COLO668 (cell line): ENCODE data around the gene TMEM201.
"Not testable (repeated sequence)": the region's sequence is repeated elsewhere in the genome, so short reads cannot be mapped to it uniquely, and the experiment has no call there.

ENCODE experiments used
- DNase-seq: peaks from one replicate; lab custom pipeline; 2025; ENCODE audit not compliant: unreplicated experiment; lab: John Stamatoyannopoulos, UW

TMEM201 gene

GRCh38 chr1:9615316-9616063, 26.8 kb downstream of the TMEM201 start:
- peak; percentile 48 for DNase-seq

- DNase-seq: no peak
Observed at GRCh38 chr1:9618909-9619679, 30.4 kb downstream of the TMEM201 start.

- no peak for DNase-seq
Observed at GRCh38 chr1:9621032-9621431, 32.3 kb downstream of the TMEM201 start.

- DNase-seq: no peak
Observed at GRCh38 chr1:9624081-9624480, 35.4 kb downstream of the TMEM201 start.

GRCh38 chr1:9625030-9625429, 36.3 kb downstream of the TMEM201 start:
- not testable (repeated sequence) for DNase-seq

- no peak for DNase-seq
Observed at GRCh38 chr1:9626201-9626608, 37.5 kb downstream of the TMEM201 start.

- no peak for DNase-seq
Observed at GRCh38 chr1:9628541-9629444, 40.1 kb downstream of the TMEM201 start.

GRCh38 chr1:9629445-9630201, 40.9 kb downstream of the TMEM201 start:
- DNase-seq: no peak

GRCh38 chr1:9630331-9631111, 41.8 kb downstream of the TMEM201 start:
- DNase-seq: no peak

GRCh38 chr1:9631613-9632012, 42.9 kb downstream of the TMEM201 start:
- no peak for DNase-seq

- DNase-seq: no peak
Observed at GRCh38 chr1:9633493-9633892, 44.8 kb downstream of the TMEM201 start.

GRCh38 chr1:9634582-9634981, 45.9 kb downstream of the TMEM201 start:
- DNase-seq: no peak

GRCh38 chr1:9639227-9639626, 50.5 kb downstream of the TMEM201 start:
- DNase-seq: no peak

- DNase-seq: no peak
Observed at GRCh38 chr1:9643351-9644256, 54.9 kb downstream of the TMEM201 start.

- no peak for DNase-seq
Observed at GRCh38 chr1:9646037-9646436, 57.3 kb downstream of the TMEM201 start.

GRCh38 chr1:9648171-9648570, 59.5 kb downstream of the TMEM201 start:
- DNase-seq: no peak

- no peak for DNase-seq
Observed at GRCh38 chr1:9649769-9650168, 61.1 kb downstream of the TMEM201 start.

- DNase-seq: no peak
Observed at GRCh38 chr1:9651220-9651564, 62.5 kb downstream of the TMEM201 start.
